ENCODE data around the gene BNIP5.

BNIP5 gene

DNA sequence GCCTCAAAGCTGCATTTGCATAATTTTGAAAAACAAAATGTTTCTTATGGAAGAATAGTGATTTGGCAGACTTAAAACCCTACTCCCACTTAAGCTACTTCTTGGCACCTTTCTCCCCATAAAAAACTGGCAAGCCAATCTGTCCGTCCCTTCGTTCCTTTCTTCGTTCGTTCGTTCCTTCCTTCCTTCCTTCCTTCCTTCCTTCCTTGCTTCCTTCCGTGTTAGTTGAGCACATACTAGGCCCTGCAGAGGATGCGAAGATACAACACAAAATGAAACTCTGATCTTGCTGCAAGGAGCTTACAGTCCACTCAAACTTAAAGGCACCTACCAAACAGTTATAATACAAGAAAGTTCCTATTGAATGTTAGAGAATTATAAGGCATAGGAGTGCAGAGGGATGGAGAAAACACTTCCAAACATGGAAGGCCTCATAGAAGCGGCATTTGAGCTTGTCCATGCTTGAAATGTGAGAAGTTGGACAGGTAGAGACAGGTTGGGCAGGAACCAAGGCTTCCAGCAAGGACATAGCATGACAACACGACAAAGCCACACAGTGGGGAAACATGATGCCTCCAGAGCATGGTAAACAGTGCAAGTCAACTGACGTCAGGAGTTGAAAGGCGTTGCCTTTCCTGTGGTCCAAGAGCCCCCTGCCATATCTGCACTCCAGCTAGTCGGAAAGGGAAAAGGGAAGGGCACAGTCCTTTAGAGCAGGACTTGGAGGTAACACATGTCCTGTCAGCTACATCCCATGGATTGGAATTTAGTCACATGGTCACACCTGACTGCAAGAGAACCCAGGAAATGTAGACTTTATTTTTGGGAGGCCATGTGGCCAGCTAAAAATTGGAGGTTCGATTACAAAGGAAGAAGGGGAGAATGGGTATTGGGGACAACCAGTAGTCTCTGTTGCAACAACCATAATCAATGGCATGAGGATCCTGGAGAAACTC lies 59.8 kb downstream of the BNIP5 start:
- no peak for TF ChIP-seq CTCF (IDR thresholded peaks at IDR 0.05; ENCODE audit: insufficient read depth, low read length, missing control alignments)
- H3K4me3 ChIP-seq (ENCODE audit: low read depth, low read length): no peak overlapping the region
- CTCF ChIA-PET: interaction anchor here (0.9 to 1.6 kb wide), 5 partner anchors 12 to 64 kb away, joined by 3 to 6 read pairs (median 4); no protein-coding TSS in a partner anchor
- no peak for DNase-seq (ENCODE audit: low read depth, low spot score)
- POLR2A ChIA-PET: no interaction called here

DNA sequence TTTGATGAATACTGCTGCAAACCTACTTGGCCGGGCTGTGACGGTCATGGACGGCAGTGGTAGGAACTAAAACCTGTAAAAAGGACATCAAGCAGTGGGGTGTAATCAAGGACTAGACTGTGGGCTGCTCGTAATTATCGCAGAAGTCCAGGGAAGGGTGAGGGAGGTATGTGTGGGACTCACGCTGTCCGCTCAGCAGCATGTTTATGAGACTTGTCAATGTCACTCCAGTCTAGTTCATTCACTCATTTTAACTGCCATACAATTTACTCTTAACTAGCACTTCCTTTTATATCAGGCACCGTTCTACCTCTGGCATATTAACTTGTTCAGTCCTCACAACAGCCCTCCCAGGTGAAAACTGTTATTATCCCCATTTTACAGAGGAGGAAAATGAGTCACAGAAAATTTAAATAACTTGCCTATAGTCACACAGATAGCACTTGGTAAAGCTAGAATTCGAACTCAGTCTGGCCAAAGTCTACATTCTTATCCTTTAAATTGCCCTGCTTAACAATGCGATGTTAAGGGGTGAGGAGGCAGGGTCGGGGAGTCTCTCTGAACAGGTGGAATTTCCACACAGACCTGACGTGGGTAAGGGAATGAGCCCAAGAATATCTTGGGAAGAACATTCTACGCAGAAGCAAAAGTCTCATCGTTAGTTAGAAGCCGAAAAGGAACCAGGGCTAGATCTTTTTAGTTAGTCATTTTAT lies 62.7 kb downstream of the BNIP5 start:
- POLR2A ChIA-PET: no interaction called here

GRCh38 chr6:36273067-36273466 lies 63.6 kb downstream of the BNIP5 start:
- TF ChIP-seq CTCF (IDR thresholded peaks at IDR 0.05; ENCODE audit: insufficient read depth, low read length, missing control alignments): no peak
- DNase-seq (ENCODE audit: low read depth, low spot score): no peak
- POLR2A ChIA-PET: no interaction called here

More for the DNA sequence above, 62.7 kb downstream of the BNIP5 start:
- DNase-seq (ENCODE audit: low read depth, low spot score): no peak
- H3K4me3 ChIP-seq (ENCODE audit: low read depth, low read length): no peak overlapping the region
- TF ChIP-seq CTCF (IDR thresholded peaks at IDR 0.05; ENCODE audit: insufficient read depth, low read length, missing control alignments): no peak
- CTCF ChIA-PET: no interaction called here

DNA sequence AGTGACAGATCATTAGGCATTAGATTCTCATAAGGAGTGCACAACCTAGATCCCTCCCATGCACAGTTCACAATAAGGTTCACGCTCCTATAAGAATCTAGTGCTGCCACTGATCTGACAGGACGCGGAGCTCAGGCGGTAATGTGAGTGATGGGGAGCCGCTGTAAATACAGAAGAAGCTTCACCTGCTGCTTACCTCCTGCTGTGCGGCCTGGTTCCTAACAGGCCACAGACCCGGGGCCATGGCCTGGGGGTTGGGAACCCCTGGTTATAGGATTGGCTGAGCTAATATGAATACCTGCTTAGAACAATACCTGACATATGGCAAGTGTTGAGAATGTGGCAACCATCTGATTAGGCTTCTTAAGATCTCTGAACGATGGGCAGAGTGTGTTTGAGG lies 64.5 kb downstream of the BNIP5 start:
- no peak for DNase-seq (ENCODE audit: low read depth, low spot score)
- ChIA-PET CTCF (interaction anchor here (0.7 to 2.4 kb wide), 3 partner anchors 28 to 69 kb away, joined by 3 to 9 read pairs (median 3); no protein-coding TSS in a partner anchor), POLR2A (no interaction called here)
- H3K4me3 ChIP-seq (ENCODE audit: low read depth, low read length): no peak overlapping the region
- TF ChIP-seq CTCF (IDR thresholded peaks at IDR 0.05; ENCODE audit: insufficient read depth, low read length, missing control alignments): no peak

More at GRCh38 chr6:36273067-36273466, 63.6 kb downstream of the BNIP5 start:
- CTCF ChIA-PET: no interaction called here
- no peak overlapping the region for H3K4me3 ChIP-seq (ENCODE audit: low read depth, low read length)

GRCh38 chr6:36269834-36270705 lies 66.6 kb downstream of the BNIP5 start, which contains the start of gene PNPLA1:
Gene PNPLA1 (plus strand): TSS chr6:36270060. CDS start chr6:36270460, 400 bp downstream.
- CTCF ChIA-PET: interaction anchor here (2.4 kb wide), 1 partner anchor 33 kb away, joined by 9 read pairs; no protein-coding TSS in a partner anchor
- TF ChIP-seq CTCF (IDR thresholded peaks at IDR 0.05; ENCODE audit: insufficient read depth, low read length, missing control alignments): no peak
- POLR2A ChIA-PET: no interaction called here
- DNase-seq (ENCODE audit: low read depth, low spot score): no peak
- no peak within 1 kb of the TSS for H3K4me3 ChIP-seq (ENCODE audit: low read depth, low read length)

Measured in AG04449 (cell line).